ENCODE results near the gene ATE1. TPM values are rescaled to one million over a fixed set of nuclear protein-coding genes. Genes with fewer than 3 reads are reported as not detected.

Gene ATE1
- polyA plus RNA-seq, 1 experiment, result 17.9 TPM

GRCh38 chr10:121914661-121915060 lies 13.2 kb downstream of the ATE1 start:
- H3K27ac ChIP-seq (ENCODE audit: low read depth, low read length), result no peak overlapping the region
- H3K27me3 ChIP-seq (ENCODE audit: control insufficient read depth, insufficient read depth, low read length), result no peaks in the 10 kb centered on the region
- no peak for TF ChIP-seq CTCF (IDR thresholded peaks at IDR 0.05; ENCODE audit: low read depth, low read length)
- no peak for DNase-seq (ENCODE audit: low read depth, low spot score)
- H3K9me3 ChIP-seq (ENCODE audit: control insufficient read depth, insufficient read depth, low read length), result peaks cover 6% of the 10 kb centered on the region
- POLR2A ChIA-PET, result no interaction called here
- CTCF ChIA-PET, result no interaction called here
- H3K4me3 ChIP-seq (ENCODE audit: low read depth, low read length), result no peak overlapping the region

GRCh38 chr10:121911421-121911697 lies 16.5 kb downstream of the ATE1 start:
- H3K9me3 ChIP-seq (ENCODE audit: control insufficient read depth, insufficient read depth, low read length), result no peaks in the 10 kb centered on the region
- peak overlapping the region; percentile 77 for H3K27ac ChIP-seq (ENCODE audit: low read depth, low read length)
- CTCF ChIA-PET, result interaction anchor here (1.7 to 2.0 kb wide), 2 partner anchors 10 to 963 kb away, joined by 6 to 13 read pairs; no protein-coding TSS in a partner anchor
- no peaks in the 10 kb centered on the region for H3K27me3 ChIP-seq (ENCODE audit: control insufficient read depth, insufficient read depth, low read length)
- DNase-seq (ENCODE audit: low read depth, low spot score), result no peak
- H3K4me3 ChIP-seq (ENCODE audit: low read depth, low read length), result no peak overlapping the region
- POLR2A ChIA-PET, result no interaction called here
- no peak for TF ChIP-seq CTCF (IDR thresholded peaks at IDR 0.05; ENCODE audit: low read depth, low read length)

GRCh38 chr10:121910673-121911420 lies 17.0 kb downstream of the ATE1 start:
- peak overlapping the region; percentile 77 for H3K27ac ChIP-seq (ENCODE audit: low read depth, low read length)
- TF ChIP-seq CTCF (IDR thresholded peaks at IDR 0.05; ENCODE audit: low read depth, low read length), result no peak
- H3K4me3 ChIP-seq (ENCODE audit: low read depth, low read length), result no peak overlapping the region
- POLR2A ChIA-PET, result no interaction called here
- no peaks in the 10 kb centered on the region for H3K9me3 ChIP-seq (ENCODE audit: control insufficient read depth, insufficient read depth, low read length)
- H3K27me3 ChIP-seq (ENCODE audit: control insufficient read depth, insufficient read depth, low read length), result no peaks in the 10 kb centered on the region
- CTCF ChIA-PET, result interaction anchor here (1.7 to 2.0 kb wide), 2 partner anchors 10 to 962 kb away, joined by 6 to 13 read pairs; no protein-coding TSS in a partner anchor
- DNase-seq (ENCODE audit: low read depth, low spot score), result peak; percentile 54

GRCh38 chr10:121904888-121905287 lies 22.9 kb downstream of the ATE1 start:
- Histone ChIP-seq H3K27me3 (ENCODE audit: control insufficient read depth, insufficient read depth, low read length) (no peaks in the 10 kb centered on the region), H3K27ac (ENCODE audit: low read depth, low read length) (no peak overlapping the region), H3K4me3 (ENCODE audit: low read depth, low read length) (no peak overlapping the region), H3K9me3 (ENCODE audit: control insufficient read depth, insufficient read depth, low read length) (no peaks in the 10 kb centered on the region)
- TF ChIP-seq CTCF (IDR thresholded peaks at IDR 0.05; ENCODE audit: low read depth, low read length), result no peak
- no peak for DNase-seq (ENCODE audit: low read depth, low spot score)
- ChIA-PET POLR2A (no interaction called here), CTCF (interaction anchor here (0.8 kb wide), 1 partner anchor 956 kb away, joined by 3 read pairs; no protein-coding TSS in a partner anchor)

- Histone ChIP-seq H3K4me3 (ENCODE audit: low read depth, low read length) (no peak overlapping the region), H3K27me3 (ENCODE audit: control insufficient read depth, insufficient read depth, low read length) (no peaks in the 10 kb centered on the region), H3K9me3 (ENCODE audit: control insufficient read depth, insufficient read depth, low read length) (no peaks in the 10 kb centered on the region), H3K27ac (ENCODE audit: low read depth, low read length) (no peak overlapping the region)
- peak; percentile 42 for DNase-seq (ENCODE audit: low read depth, low spot score)
- peak; percentile 66 for TF ChIP-seq CTCF (IDR thresholded peaks at IDR 0.05; ENCODE audit: low read depth, low read length)
- ChIA-PET POLR2A (no interaction called here), CTCF (interaction anchor here (0.6 to 6.0 kb wide), 28 partner anchors 8 to 958 kb away, joined by 3 to 50 read pairs (median 5); partner anchors contain the start of genes ATE1 and PLEKHA1)
These were observed 27.2 kb downstream of the ATE1 start for GRCh38 chr10:121900443-121901174.
